ENCODE results near the gene SF3A2.

SF3A2 gene

DNA sequence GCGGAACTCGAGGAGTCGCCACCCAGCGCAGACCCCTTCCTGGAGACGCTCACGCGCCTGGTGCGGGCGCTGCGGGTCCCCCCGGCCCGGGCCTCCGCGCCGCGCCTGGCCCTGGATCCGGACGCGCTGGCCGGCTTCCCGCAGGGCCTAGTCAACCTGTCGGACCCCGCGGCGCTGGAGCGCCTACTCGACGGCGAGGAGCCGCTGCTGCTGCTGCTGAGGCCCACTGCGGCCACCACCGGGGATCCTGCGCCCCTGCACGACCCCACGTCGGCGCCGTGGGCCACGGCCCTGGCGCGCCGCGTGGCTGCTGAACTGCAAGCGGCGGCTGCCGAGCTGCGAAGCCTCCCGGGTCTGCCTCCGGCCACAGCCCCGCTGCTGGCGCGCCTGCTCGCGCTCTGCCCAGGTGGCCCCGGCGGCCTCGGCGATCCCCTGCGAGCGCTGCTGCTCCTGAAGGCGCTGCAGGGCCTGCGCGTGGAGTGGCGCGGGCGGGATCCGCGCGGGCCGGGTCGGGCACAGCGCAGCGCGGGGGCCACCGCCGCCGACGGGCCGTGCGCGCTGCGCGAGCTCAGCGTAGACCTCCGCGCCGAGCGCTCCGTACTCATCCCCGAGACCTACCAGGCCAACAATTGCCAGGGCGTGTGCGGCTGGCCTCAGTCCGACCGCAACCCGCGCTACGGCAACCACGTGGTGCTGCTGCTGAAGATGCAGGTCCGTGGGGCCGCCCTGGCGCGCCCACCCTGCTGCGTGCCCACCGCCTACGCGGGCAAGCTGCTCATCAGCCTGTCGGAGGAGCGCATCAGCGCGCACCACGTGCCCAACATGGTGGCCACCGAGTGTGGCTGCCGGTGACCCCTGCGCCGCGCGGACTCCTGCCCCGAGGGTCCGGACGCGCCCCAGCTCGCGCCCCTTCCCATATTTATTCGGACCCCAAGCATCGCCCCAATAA, 14.8 kb downstream of the SF3A2 start:
- TF ChIP-seq, protein P1, sequence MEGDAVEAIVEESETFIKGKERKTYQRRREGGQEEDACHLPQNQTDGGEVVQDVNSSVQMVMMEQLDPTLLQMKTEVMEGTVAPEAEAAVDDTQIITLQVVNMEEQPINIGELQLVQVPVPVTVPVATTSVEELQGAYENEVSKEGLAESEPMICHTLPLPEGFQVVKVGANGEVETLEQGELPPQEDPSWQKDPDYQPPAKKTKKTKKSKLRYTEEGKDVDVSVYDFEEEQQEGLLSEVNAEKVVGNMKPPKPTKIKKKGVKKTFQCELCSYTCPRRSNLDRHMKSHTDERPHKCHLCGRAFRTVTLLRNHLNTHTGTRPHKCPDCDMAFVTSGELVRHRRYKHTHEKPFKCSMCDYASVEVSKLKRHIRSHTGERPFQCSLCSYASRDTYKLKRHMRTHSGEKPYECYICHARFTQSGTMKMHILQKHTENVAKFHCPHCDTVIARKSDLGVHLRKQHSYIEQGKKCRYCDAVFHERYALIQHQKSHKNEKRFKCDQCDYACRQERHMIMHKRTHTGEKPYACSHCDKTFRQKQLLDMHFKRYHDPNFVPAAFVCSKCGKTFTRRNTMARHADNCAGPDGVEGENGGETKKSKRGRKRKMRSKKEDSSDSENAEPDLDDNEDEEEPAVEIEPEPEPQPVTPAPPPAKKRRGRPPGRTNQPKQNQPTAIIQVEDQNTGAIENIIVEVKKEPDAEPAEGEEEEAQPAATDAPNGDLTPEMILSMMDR (IDR thresholded peaks at IDR 0.05) = no peak
- DNase-seq (ENCODE audit: low spot score) = no peak
- H3K27ac ChIP-seq = no peak overlapping the region
- H3K4me3 ChIP-seq = peak overlapping the region; percentile 45

DNA sequence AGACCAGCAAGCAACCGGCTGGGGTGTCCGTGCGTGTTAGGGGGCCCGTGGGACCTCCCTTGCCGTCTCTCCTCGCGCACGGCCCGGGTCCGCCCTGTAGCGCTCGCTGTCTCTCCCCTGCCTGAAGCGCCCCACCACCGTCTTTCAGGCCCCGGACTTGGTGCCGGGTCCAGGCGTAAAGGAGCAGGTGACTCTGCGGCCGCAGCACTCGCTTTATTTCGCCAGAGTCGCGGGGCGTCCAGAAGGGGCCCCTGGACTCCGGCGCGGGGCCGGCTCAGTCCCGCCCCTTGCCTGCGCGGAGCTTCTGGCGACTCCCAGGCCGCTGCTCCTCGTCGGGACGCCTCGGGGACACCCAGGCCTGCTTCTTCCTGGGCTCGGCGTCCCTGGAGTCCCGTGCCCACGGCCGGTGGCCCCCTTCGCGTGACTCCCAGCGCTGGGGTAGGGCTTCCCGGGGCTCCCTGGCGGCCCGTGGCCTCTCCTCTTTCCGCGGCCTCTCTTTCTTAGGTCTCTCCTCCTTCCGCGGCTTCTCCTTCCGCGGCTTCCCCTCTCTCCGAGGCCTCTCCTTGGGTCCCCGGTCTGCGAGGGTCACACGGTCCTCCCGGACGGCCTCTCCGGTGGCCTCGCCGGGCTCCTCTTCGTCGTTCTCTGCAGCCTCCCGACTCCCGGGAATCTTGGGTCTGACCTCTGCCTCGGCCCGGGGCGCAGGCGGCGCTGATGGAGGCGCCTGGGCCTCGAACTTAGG, 15.6 kb downstream of the SF3A2 start:
- Histone ChIP-seq H3K4me3 (peak overlapping the region; percentile 45), H3K27ac (no peak overlapping the region)
- TF ChIP-seq, protein P1 (IDR thresholded peaks at IDR 0.05) = no peak
- no peak for DNase-seq (ENCODE audit: low spot score)

- Histone ChIP-seq H3K4me3 (peak overlapping the region; percentile 57), H3K27ac (no peak overlapping the region)
- no peak for DNase-seq (ENCODE audit: low spot score)
- TF ChIP-seq, protein P1 (IDR thresholded peaks at IDR 0.05) = no peak
Observed at GRCh38 chr19:2252797-2253105, 16.1 kb downstream of the SF3A2 start.

GRCh38 chr19:2253106-2254063, 16.8 kb downstream of the SF3A2 start:
- H3K27ac ChIP-seq = no peak overlapping the region
- H3K4me3 ChIP-seq = peak overlapping the region; percentile 57
- TF ChIP-seq, protein P1 (IDR thresholded peaks at IDR 0.05) = no peak
- no peak for DNase-seq (ENCODE audit: low spot score)

- Histone ChIP-seq H3K4me3 (no peak overlapping the region), H3K27ac (no peak overlapping the region)
- no peak for DNase-seq (ENCODE audit: low spot score)
- TF ChIP-seq, protein P1 (IDR thresholded peaks at IDR 0.05) = no peak
Observed at GRCh38 chr19:2254064-2254872, 17.6 kb downstream of the SF3A2 start.

Measured in coronary artery (tissue), 2 donors.